Measurements from ENCODE around the gene GORAB.

DNA sequence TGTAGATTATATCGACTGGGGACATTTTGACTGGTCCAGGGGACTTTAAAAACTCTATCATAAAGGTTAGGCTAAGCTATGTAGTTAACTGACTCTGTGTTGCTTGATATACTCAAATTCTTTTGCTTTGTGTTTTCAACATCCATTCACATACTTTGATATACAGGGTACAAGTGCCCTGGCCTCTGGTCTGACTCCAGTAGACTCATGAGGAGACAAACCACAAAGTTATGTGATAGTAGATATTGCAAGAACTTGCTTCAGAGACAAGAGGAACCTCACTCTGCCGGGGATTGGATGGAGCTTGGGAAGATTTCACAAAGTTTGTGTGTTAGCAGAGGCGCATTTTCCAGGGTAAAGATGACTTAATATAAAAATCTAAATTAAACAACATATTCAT is 1.3 kb downstream of the GORAB start:
- no peak for TF ChIP-seq POU2F2 (IDR thresholded peaks at IDR 0.05; ENCODE audit: low read depth, low read length)
- no peak for TF ChIP-seq POLR2A (IDR thresholded peaks at IDR 0.05; ENCODE audit: low read depth, low read length)
- TF ChIP-seq SPI1 (IDR thresholded peaks at IDR 0.05; ENCODE audit: low read depth, low read length): no peak
- no peak for TF ChIP-seq TAF1 (IDR thresholded peaks at IDR 0.05; ENCODE audit: low read depth, low read length)
